K562 (cell line): Measurements from ENCODE around the gene NKIRAS1. TPM values are rescaled to one million over a fixed set of nuclear protein-coding genes. Genes with fewer than 3 reads are reported as not detected.

Experiments used
- CBX8 ChIP-seq: fragments of 200-600 bp; sonication (generic); IDR thresholded peaks from 2 replicates; pipeline ENCODE4 v1.6.1; 2012; ENCODE audit warnings: borderline replicate concordance, mixed run types, low read depth, mild to moderate bottlenecking, moderate library complexity, mixed read lengths, low read length, control low read depth, inconsistent platforms; ENCODE audit not compliant: poor library complexity, severe bottlenecking; ENCODE audit errors: extremely low read depth
- FOXP1 ChIP-seq: sonication (generic); formaldehyde crosslinking; IDR thresholded peaks from 2 replicates; pipeline ENCODE4 v1.8.0; 2022; ENCODE audit warnings: mild to moderate bottlenecking, missing genetic modification reagents
- MAX ChIP-seq: sonication (generic); formaldehyde crosslinking; IDR thresholded peaks from 2 replicates; pipeline ENCODE4 v1.9.0; 2022; ENCODE audit warnings: mild to moderate bottlenecking, missing genetic modification reagents
- MLLT1 ChIP-seq, 2 experiments: fragments of 450-650 bp; IDR thresholded peaks; 2 replicates each; pipeline ENCODE4 v1.6.1; 2016
- PHF20 ChIP-seq: fragments of 450-650 bp; IDR thresholded peaks from 2 replicates; pipeline ENCODE4 v1.6.1; 2018; ENCODE audit not compliant: partially characterized antibody
- PHF8 ChIP-seq: fragments of 200-600 bp; sonication (generic); IDR thresholded peaks from 2 replicates; pipeline ENCODE4 v1.6.1; 2012; ENCODE audit warnings: mixed run types, mild to moderate bottlenecking, inconsistent platforms, low read length, moderate library complexity, borderline replicate concordance
- RAD21 ChIP-seq, 2 experiments: fragments of 250-450 bp in 1 of 2; fragments of 450-650 bp in 1 of 2; sonication (Bioruptor Pico) in 1 of 2; formaldehyde crosslinking in 1 of 2; IDR thresholded peaks in 1 of 2; conservative IDR thresholded peaks in 1 of 2; 2 replicates each; pipeline versions ENCODE4 v1.4.0 to v1.8.0; 2020 to 2022; ENCODE audit warnings: mild to moderate bottlenecking in 2 of 2, moderate library complexity in 1 of 2
- SMAD4 ChIP-seq: fragments of 250-450 bp; sonication (Bioruptor Pico); conservative IDR thresholded peaks from 2 replicates; pipeline ENCODE4 v1.8.0; 2021; ENCODE audit warnings: inconsistent platforms, mild to moderate bottlenecking, moderate library complexity
- TARDBP ChIP-seq: fragments of 450-650 bp; IDR thresholded peaks from 2 replicates; pipeline ENCODE4 v1.6.1; 2016
- TEAD2 ChIP-seq: fragments of 450-650 bp; IDR thresholded peaks from 2 replicates; pipeline ENCODE4 v1.6.1; 2016; ENCODE audit warnings: missing genetic modification characterization, control low read depth, missing compliant biosample characterization
- TEAD4 ChIP-seq, 2 experiments: sonication (generic) in 1 of 2; formaldehyde crosslinking in 1 of 2; IDR thresholded peaks; 2 replicates each; pipeline versions ENCODE4 v1.6.1 to v1.8.0; 2012 to 2022; ENCODE audit warnings: borderline replicate concordance in 1 of 2, inconsistent platforms in 1 of 2, low read length in 1 of 2, mild to moderate bottlenecking in 1 of 2, missing genetic modification reagents in 1 of 2
- WHSC1 ChIP-seq: IDR thresholded peaks from one replicate; pipeline ENCODE4 v1.6.1; 2012; ENCODE audit warnings: low read length, control low read depth, inconsistent platforms
- ZNF184 ChIP-seq: sonication (generic); formaldehyde crosslinking; IDR thresholded peaks from 2 replicates; pipeline ENCODE4 v1.5.0; 2020; ENCODE audit warnings: missing genetic modification reagents
- ZNF282 ChIP-seq: sonication (generic); formaldehyde crosslinking; IDR thresholded peaks from 2 replicates; pipeline ENCODE4 v1.8.1; 2023; ENCODE audit warnings: missing genetic modification reagents
- ZNF507 ChIP-seq: conservative IDR thresholded peaks from 2 replicates; pipeline ENCODE4 v1.6.1; 2017; ENCODE audit warnings: missing genetic modification characterization, missing compliant biosample characterization
- ZNF764 ChIP-seq: fragments of 250-450 bp; sonication (Bioruptor Pico); IDR thresholded peaks from 2 replicates; pipeline ENCODE4 v1.4.0; 2020; ENCODE audit warnings: low read depth, mild to moderate bottlenecking, moderate library complexity
- polyA plus RNA-seq, 8 experiments: library from polyadenylated mRNA; depleted of rRNA in 4 of 8; stranded (reverse) in 5 of 8; unstranded in 3 of 8; fragments of >200 nt; fragmentation: Nextera tagmentation in 2 of 8; fragmentation: Illumina TruSeq in 1 of 8; extraction: Ambion mirVana in 2 of 8; extraction: Trizol in 1 of 8; gene quantifications; 2 replicates each; pipeline versions ENCODE4 v1.2.1 to v1.2.3, GENCODE V29; 2011 to 2014; ENCODE audit warnings: inconsistent platforms in 1 of 8, missing spikeins in 1 of 8
- total RNA-seq, 7 experiments: library from RNA; depleted of rRNA in 6 of 7; stranded (reverse); fragments of >200 nt in 6 of 7; fragmentation: Illumina TruSeq in 2 of 7; extraction: Trizol in 2 of 7; gene quantifications; 2 replicates each; pipeline versions ENCODE4 v1.2.1 to v1.2.3, GENCODE V29; 2011 to 2021; ENCODE audit warnings: low replicate concordance in 1 of 7
- TF ChIP-seq, protein P1 (sequence below): fragments of 450-650 bp; IDR thresholded peaks from 2 replicates; pipeline ENCODE4 v1.6.1; 2018; ENCODE audit not compliant: partially characterized antibody
- TF ChIP-seq, protein P2 (sequence below): sonication (generic); formaldehyde crosslinking; IDR thresholded peaks from 2 replicates; pipeline ENCODE4 v1.8.0; 2022; ENCODE audit warnings: mild to moderate bottlenecking, missing genetic modification reagents
- TF ChIP-seq, protein P3 (sequence below): sonication (generic); formaldehyde crosslinking; IDR thresholded peaks from 2 replicates; pipeline ENCODE4 v1.8.0; 2022; ENCODE audit warnings: mild to moderate bottlenecking, low read depth, missing genetic modification reagents

NKIRAS1 gene
- total and polyA plus RNA-seq, 9 of the 15 experiments (the other 6 are each of a cell fraction or from before 2014, with no cell fraction given) = 5.1 to 10.3 (median 6.3) TPM

GRCh38 chr3:23916152-23916885, 471 bp downstream of the NKIRAS1 start (continued):
- TF ChIP-seq FOXP1 (CRISPR knock-in tag) (0 out of 2 replicates have a peak, but pooled peaks have one; percentile 44), ZNF282 (CRISPR knock-in tag) (no peak), CBX8 (no peak), PHF8 (peak; percentile 76; the same call in 1 of the 2 replicates), MLLT1 (IDR thresholded peaks at IDR 0.05) (peak in 1 of 2 experiments; percentile 17; a peak in 1 of 4 replicates), ZNF184 (CRISPR knock-in tag) (no peak), WHSC1 (no peak), TEAD4 (IDR thresholded peaks at IDR 0.05; ENCODE audit: low read length) (no peak), TEAD4 (CRISPR knock-in tag; IDR thresholded peaks at IDR 0.05; ENCODE audit: borderline replicate concordance) (0 out of 2 replicates have a peak, but pooled peaks have one; percentile 27), TEAD2 (tag) (no peak), TARDBP (peak; percentile 35; the same call in 1 of the 2 replicates), PHF20 (peak; percentile 32), ZNF507 (no peak), SMAD4 (CRISPR knock-in tag) (0 out of 2 replicates have a peak, but pooled peaks have one; percentile 63), MAX (CRISPR knock-in tag) (peak; percentile 79; the same call in 1 of the 2 replicates), RAD21 (CRISPR knock-in tag; conservative IDR thresholded peaks at IDR 0.05 in 1 of 2, IDR thresholded peaks at IDR 0.05 in 1 of 2) (peak in 1 of 2 experiments; percentile 5; a peak in 1 of 4 replicates), ZNF764 (CRISPR knock-in tag) (no peak)
- TF ChIP-seq, protein P1, sequence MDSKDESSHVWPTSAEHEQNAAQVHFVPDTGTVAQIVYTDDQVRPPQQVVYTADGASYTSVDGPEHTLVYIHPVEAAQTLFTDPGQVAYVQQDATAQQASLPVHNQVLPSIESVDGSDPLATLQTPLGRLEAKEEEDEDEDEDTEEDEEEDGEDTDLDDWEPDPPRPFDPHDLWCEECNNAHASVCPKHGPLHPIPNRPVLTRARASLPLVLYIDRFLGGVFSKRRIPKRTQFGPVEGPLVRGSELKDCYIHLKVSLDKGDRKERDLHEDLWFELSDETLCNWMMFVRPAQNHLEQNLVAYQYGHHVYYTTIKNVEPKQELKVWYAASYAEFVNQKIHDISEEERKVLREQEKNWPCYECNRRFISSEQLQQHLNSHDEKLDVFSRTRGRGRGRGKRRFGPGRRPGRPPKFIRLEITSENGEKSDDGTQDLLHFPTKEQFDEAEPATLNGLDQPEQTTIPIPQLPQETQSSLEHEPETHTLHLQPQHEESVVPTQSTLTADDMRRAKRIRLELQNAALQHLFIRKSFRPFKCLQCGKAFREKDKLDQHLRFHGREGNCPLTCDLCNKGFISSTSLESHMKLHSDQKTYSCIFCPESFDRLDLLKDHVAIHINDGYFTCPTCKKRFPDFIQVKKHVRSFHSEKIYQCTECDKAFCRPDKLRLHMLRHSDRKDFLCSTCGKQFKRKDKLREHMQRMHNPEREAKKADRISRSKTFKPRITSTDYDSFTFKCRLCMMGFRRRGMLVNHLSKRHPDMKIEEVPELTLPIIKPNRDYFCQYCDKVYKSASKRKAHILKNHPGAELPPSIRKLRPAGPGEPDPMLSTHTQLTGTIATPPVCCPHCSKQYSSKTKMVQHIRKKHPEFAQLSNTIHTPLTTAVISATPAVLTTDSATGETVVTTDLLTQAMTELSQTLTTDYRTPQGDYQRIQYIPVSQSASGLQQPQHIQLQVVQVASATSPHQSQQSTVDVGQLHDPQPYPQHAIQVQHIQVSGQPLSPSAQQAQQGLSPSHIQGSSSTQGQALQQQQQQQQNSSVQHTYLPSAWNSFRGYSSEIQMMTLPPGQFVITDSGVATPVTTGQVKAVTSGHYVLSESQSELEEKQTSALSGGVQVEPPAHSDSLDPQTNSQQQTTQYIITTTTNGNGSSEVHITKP = peak; percentile 79
- TF ChIP-seq, protein P2, sequence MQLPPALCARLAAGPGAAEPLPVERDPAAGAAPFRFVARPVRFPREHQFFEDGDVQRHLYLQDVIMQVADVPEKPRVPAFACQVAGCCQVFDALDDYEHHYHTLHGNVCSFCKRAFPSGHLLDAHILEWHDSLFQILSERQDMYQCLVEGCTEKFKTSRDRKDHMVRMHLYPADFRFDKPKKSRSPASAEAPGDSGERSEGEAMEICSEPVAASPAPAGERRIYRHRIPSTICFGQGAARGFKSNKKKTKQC (CRISPR knock-in tag) = 0 out of 2 replicates have a peak, but pooled peaks have one; percentile 86
- TF ChIP-seq, protein P3, sequence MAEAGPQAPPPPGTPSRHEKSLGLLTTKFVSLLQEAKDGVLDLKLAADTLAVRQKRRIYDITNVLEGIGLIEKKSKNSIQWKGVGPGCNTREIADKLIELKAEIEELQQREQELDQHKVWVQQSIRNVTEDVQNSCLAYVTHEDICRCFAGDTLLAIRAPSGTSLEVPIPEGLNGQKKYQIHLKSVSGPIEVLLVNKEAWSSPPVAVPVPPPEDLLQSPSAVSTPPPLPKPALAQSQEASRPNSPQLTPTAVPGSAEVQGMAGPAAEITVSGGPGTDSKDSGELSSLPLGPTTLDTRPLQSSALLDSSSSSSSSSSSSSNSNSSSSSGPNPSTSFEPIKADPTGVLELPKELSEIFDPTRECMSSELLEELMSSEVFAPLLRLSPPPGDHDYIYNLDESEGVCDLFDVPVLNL (CRISPR knock-in tag) = no peak
